ENCODE results near the gene TPCN2. TPM values are rescaled to one million over a fixed set of nuclear protein-coding genes. Genes with fewer than 3 reads are reported as not detected.

Gene TPCN2
- total RNA-seq, 6 experiments from 2014 or later: 8.0 to 11.2 (median 9.0) TPM

GRCh38 chr11:69050592-69051380 lies 2.1 kb downstream of the TPCN2 start:
- H3K27ac Mint-ChIP-seq: no peak overlapping the region
- DNase-seq: no peak
- H3K36me3 Mint-ChIP-seq (ENCODE audit: low read depth): no peaks in the 10 kb centered on the region
- no peak overlapping the region for H3K4me3 Mint-ChIP-seq
- no peak for TF ChIP-seq CTCF (IDR thresholded peaks at IDR 0.05)
- H3K9me3 Mint-ChIP-seq: no peaks in the 10 kb centered on the region
- H3K27me3 Mint-ChIP-seq (ENCODE audit: insufficient read depth): peaks cover 4% of the 10 kb centered on the region; the same call in 1 of the 2 replicates
- H3K4me1 Mint-ChIP-seq (ENCODE audit: low read depth): peaks cover 33% of the 10 kb centered on the region

DNA sequence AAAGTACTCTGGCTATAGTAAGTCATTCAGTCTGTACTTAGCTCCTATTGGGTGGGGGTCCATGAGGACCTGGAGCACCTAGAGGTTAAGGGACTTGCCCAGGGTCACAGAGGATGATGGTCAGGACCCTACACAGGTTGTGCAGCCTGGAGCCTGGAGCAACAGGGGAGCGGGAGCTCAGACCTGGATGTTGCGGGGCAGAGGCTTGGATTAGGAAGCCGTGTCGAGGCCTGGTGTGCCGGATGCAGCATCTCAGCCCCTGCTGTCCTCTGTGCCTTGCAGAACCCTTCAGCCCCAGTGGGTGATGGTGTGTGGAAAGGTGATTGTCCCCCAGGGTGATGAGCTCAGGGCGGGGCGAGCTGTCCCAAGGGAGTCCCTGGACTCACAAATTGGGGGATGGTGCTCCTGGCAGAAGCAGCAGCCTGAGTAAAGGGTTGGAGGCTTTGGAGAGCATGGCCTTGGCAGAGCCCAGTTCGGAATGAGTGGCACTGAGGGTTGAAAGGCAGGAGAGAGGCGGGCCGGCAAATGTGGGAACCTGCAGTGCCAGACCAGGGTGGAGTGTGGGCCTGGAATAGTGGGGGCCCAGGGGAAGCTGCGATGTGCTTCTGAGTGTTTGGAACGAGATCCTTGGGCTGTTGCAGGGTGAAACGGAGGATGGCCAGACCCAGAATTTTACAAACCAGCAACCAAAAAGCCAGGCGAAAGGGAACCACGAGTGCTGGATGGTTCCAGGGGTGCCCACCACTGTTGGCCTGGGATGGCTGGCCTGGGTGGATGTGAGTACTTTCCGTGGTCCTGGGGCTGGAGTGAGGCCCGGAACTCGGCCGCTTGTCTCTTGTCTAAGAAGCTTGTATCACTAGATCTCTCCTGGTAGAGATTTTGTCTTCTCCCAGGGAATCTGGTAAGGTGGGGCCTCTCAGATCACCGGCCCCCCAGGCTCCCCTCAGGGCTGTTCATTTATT lies 2.9 kb downstream of the TPCN2 start:
- Mint-ChIP-seq H3K27ac (peak overlapping the region; percentile 32; the same call in 1 of the 2 replicates), H3K36me3 (ENCODE audit: low read depth) (no peaks in the 10 kb centered on the region)
- no peak for DNase-seq

DNA sequence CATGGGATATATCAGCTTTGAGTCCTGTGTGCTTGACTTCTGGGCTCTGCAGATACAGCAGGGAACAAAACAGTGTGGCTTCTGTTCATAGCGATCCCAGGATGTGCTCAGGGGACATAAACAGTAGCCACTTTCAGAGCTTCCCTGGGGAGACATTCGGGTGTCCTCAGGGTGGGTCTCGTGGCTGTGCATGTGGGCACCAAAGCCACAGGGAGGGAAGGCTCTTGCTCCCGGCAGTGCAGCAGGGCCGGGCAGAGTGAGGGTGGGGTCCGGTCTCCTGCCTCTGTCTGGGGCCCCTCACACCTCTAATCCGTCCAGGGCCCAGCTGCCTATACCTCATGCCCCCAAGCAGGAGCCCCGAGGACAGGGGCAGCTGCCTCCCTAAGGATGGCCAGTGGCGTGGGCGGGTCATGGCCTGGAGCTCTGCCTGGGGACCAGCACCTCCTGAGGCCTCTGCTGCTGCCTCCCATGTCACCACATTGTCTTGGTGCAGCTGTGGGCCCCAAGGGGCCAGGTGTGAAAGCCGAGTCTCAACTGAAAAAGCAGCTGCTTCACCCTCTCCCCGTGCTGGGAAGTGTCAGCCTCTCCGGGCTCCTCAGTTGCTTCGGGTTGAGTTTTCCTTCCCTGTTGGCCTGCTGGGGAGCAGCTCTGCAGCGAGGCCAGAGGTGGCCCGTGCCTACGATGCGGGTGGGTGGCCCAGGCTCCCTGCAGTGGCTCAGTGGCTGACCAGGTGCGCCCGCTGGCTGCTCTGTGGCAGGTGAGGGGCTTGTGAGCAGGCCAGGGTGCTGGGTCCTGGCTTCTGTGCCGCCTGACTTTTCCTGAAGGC lies 3.8 kb downstream of the TPCN2 start:
- no peak for DNase-seq
- H3K36me3 Mint-ChIP-seq (ENCODE audit: low read depth): no peaks in the 10 kb centered on the region
- H3K9me3 Mint-ChIP-seq: no peaks in the 10 kb centered on the region
- no peak for TF ChIP-seq CTCF (IDR thresholded peaks at IDR 0.05)
- no peak overlapping the region for H3K4me3 Mint-ChIP-seq
- H3K27ac Mint-ChIP-seq: no peak overlapping the region
- H3K27me3 Mint-ChIP-seq (ENCODE audit: insufficient read depth): peaks cover 4% of the 10 kb centered on the region; the same call in 1 of the 2 replicates
- peaks cover 33% of the 10 kb centered on the region for H3K4me1 Mint-ChIP-seq (ENCODE audit: low read depth)

More for the DNA sequence above, 2.9 kb downstream of the TPCN2 start:
- no peak for TF ChIP-seq CTCF (IDR thresholded peaks at IDR 0.05)
- Mint-ChIP-seq H3K27me3 (ENCODE audit: insufficient read depth) (peaks cover 4% of the 10 kb centered on the region; the same call in 1 of the 2 replicates), H3K9me3 (no peaks in the 10 kb centered on the region), H3K4me1 (ENCODE audit: low read depth) (peaks cover 33% of the 10 kb centered on the region), H3K4me3 (no peak overlapping the region)

DNA sequence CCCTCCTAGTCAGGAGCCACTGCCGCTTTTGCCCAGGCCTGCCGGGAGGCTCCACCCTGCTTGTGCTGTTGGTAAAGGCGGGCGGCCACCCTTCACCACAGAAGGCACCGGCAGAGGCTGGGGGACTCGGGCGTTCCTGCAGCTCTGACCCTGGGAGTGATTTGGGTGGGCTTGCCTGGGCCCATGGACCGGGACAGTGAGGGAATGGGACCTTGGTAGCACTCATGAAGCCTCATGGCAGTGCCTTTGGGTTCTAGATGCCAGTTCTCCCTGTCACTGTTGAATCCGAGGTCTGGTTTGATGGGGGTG lies 4.4 kb downstream of the TPCN2 start:
- no peak overlapping the region for H3K4me3 Mint-ChIP-seq
- TF ChIP-seq CTCF (IDR thresholded peaks at IDR 0.05): no peak
- DNase-seq: no peak
- peaks cover 4% of the 10 kb centered on the region; the same call in 1 of the 2 replicates for H3K27me3 Mint-ChIP-seq (ENCODE audit: insufficient read depth)
- H3K27ac Mint-ChIP-seq: no peak overlapping the region
- H3K36me3 Mint-ChIP-seq (ENCODE audit: low read depth): no peaks in the 10 kb centered on the region
- H3K9me3 Mint-ChIP-seq: no peaks in the 10 kb centered on the region
- peaks cover 28% of the 10 kb centered on the region for H3K4me1 Mint-ChIP-seq (ENCODE audit: low read depth)

Data from HFFc6 (cell line).